ENCODE measurements around the gene PARD3B. TPM values are rescaled to one million over a fixed set of nuclear protein-coding genes. Genes with fewer than 3 reads are reported as not detected.

PARD3B gene
- total RNA-seq, 4 donors from 2014 or later = 27.8 to 39.3 (median 33.7) TPM

- DNase-seq (ENCODE audit: low spot score) (no peak), ATAC-seq (ENCODE audit: low FRiP score) (no peak)
These were observed 1092.7 kb downstream of the PARD3B start for GRCh38 chr2:205637779-205638503.

GRCh38 chr2:205640716-205641115 is 1095.4 kb downstream of the PARD3B start:
- ATAC-seq (ENCODE audit: low FRiP score) (no peak), DNase-seq (ENCODE audit: low spot score) (no peak)
- no peak for TF ChIP-seq CTCF (IDR thresholded peaks at IDR 0.05)

More at GRCh38 chr2:205637779-205638503, 1092.7 kb downstream of the PARD3B start:
- TF ChIP-seq CTCF (IDR thresholded peaks at IDR 0.05) = no peak

- DNase-seq (ENCODE audit: low spot score) (no peak), ATAC-seq (ENCODE audit: low FRiP score) (no peak)
- TF ChIP-seq CTCF (IDR thresholded peaks at IDR 0.05) = no peak
These were observed 1097.5 kb downstream of the PARD3B start for GRCh38 chr2:205642599-205643356.

GRCh38 chr2:205643391-205643885 is 1098.2 kb downstream of the PARD3B start:
- no peak for TF ChIP-seq CTCF (IDR thresholded peaks at IDR 0.05)
- ATAC-seq (ENCODE audit: low FRiP score) (no peak), DNase-seq (ENCODE audit: low spot score) (no peak)

- no peak for TF ChIP-seq CTCF (IDR thresholded peaks at IDR 0.05)
- ATAC-seq (ENCODE audit: low FRiP score) (peak; percentile 38), DNase-seq (ENCODE audit: low spot score) (no peak)
These were observed 1098.7 kb downstream of the PARD3B start for GRCh38 chr2:205644018-205644417.

GRCh38 chr2:205646680-205647079 is 1101.4 kb downstream of the PARD3B start:
- DNase-seq (ENCODE audit: low spot score) (no peak), ATAC-seq (ENCODE audit: low FRiP score) (no peak)
- TF ChIP-seq CTCF (IDR thresholded peaks at IDR 0.05) = no peak

All from omental fat pad (tissue), 4 donors.